HG03159 (cell line): ENCODE results near the gene PTGES2.
A peak's percentile ranks its signal among the peaks of the same experiment; 100 is the strongest.
"Not testable (repeated sequence)": the region's sequence is repeated elsewhere in the genome, so short reads cannot be mapped to it uniquely, and the experiment has no call there.

Source experiments
- ATAC-seq: cut with Tn5 transposase; IDR thresholded peaks from one replicate; pipeline ENCODE4 v1.9.1; 2021; ENCODE audit warnings: mild to moderate bottlenecking, moderate library complexity; ENCODE audit not compliant: unreplicated experiment

The PTGES2 gene

DNA sequence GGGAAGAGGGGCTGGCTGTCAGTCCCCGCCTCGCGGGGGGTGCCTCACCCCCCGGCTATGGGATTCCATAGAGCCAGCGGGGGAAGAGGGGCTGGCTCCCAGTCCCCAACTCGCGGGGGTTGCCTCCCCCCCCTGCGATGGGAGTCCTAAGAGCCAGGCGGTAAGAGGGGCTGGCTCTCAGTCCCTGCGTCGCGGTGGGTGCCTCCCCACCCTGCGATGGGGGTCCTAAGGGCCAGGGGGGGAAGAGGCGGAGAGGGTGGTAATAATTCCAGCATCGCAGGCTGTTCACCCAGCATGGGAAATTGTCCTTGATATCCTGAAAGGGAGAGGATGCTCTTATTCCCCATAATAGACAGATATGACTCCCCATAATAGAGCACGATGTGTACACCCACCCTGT is 12.1 kb upstream of the PTGES2 start:
- ATAC-seq: no peak

DNA sequence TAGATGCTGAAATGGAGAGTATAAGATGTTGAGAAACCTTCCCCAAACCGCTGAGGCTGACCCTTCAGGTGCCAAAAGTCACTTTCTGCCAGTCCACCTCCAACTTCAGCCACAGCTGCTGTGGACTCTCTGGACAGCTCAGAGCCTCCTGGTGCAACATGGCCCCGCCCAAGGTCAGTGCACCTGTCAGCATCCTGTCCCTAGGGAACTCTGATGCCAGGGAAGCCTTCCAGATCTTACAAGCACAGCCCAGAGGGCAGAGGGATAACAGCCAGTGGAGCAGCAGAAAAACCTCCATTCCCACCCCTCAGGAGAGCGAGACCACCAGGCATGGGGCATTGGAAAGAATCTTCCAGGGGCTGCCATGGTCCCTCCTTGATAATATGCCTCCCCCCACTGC is 10.5 kb upstream of the PTGES2 start:
- ATAC-seq: no peak

DNA sequence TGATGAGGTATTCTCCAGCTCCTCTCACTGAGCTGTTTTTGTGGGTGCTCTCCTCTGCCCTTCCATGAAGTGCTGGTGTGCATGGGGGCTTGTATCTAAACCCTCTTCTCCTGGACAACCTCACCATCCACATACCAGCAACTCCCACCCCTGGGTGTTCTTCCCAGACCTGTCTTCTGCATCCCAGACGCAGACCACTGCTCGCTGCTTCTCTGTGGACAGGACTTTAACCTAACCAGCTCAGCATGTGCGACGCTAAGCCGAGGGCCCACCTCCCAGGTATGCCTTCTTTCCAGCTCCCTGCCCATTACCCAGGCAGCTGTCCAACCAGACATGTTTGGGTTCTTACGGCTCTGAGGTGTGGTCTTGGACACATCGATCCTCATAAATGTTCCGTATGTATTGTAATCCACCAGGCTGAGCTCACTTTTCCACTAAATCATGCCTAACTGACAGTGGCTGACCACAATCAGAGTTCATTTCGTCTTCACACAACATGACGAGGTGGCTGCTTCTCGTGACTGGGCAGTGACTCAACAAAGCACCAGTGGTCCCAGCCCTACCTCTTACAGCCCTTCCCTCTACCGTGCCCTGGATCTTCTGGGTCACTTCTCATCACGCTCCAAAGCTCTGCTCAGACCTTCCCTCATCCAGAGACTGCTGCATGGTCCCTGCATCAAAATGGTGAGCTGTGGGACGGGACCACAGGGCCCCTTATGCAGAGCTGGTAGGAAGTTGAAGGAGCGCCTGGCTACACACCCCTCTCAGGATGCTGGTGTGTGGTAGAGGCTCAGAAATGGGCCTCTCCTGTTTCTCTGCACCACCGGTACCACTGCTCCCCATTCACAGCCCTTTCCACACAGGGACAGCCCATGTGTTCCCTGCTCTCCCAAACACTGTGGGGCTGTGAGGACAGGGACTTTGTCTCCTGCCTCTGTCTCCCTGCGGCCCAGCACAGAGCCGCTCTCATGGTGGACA is 9.6 kb upstream of the PTGES2 start:
- no peak for ATAC-seq

DNA sequence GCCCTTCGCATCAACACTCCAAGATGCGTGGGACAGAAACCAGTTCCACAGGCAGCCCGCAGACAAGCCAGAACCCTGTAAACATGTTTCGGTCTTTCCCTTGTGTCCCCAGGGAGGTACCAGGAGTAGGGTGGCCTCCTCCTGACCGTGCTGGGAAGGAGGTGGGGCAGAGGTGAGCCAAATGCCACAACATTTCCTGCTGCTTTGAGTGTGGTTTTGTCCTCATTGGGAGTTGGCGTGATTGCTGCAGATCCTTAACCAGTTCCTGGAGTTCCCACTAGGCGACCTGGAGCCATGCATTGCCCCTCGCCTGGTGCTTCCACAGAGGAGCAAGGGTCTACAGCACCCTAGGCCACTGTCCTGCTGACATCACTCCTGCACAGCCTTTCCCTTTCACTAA is 8.0 kb upstream of the PTGES2 start:
- not testable (repeated sequence) for ATAC-seq

DNA sequence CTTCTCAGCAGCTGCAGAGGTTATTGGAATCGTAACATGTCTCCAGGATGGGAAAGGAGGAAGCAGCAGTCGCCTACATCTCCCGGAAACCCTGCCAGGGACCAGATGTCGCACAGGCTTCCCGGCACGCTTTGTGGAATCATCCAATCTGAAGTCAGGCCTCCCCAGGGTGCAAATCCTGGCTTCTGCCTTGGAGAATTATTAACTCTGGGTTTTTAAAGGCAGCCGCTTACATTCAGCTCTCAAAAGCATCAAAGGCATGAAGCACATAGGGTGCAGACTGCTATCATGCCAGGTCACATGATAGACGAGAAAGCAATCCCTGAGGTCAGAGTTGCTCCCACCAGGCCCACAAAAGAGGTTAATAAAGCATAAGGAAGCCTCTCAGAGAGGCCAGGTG is 4.6 kb upstream of the PTGES2 start:
- not testable (repeated sequence) for ATAC-seq

DNA sequence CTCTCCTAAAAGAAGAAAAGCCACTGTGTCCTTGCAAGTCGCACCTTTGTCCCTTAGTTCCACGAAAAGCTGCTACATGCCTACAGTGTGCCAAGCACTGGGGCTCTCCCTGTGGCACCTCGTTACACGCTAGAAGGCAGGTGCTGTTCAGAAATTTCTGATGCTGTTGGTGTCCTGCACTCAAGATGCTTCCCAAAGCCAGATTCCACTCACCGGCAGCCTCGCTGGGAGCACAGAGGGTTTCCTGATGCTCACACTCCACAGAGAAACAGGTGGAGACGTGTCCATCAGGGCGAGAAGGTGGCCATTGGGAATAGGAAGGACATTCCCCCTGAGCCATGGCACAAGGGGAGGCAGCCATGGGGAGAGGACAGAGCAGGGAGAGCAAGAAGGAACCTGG is 3.8 kb upstream of the PTGES2 start:
- not testable (repeated sequence) for ATAC-seq

DNA sequence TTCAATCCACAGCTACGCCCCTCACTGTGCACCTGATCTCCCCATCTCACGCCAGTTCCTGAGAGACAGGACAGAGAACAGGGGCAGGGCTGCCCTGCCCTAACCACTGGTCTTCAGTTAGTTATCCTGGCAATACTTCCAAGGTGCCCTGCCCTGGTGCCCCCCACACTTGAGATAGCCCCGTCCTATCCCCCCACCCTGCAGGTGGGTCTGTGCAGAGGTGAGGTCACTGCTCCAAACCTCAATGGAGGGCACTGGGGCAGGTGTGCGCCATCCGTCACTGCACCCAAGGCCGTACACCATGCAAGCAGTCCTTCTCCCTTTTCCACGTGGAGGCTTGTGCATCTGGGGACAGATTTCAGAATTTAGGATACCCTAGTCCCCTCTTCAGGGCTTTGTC is 3.1 kb upstream of the PTGES2 start:
- not testable (repeated sequence) for ATAC-seq

DNA sequence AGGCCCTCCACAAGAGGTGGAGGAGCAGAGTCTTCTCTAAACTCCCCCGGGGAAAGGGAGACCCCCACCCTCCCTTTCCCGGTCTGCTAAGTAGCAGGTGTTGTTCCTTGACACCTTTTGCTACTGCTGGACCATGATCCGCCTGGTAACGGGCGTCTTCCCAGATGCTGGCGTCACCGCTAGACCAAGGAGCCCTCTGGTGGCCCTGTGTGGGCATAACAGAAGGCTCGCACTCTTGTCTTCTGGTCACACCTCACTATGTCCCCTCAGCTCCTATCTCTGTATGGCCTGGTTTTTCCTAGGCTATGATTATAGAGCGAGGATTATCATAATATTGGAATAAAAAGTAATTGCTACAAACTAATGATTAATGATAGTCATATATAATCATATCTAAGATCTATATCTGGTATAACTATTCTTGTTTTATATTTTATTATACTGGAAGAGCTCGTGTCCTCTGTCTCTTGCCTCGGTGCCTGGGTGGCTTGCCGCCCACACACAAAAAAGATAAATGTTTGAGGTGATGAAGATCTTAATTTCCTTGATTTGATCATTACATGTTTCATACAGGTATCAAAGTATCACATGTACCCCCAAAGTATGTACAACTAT is 2.6 kb upstream of the PTGES2 start:
- ATAC-seq: not testable (repeated sequence)

DNA sequence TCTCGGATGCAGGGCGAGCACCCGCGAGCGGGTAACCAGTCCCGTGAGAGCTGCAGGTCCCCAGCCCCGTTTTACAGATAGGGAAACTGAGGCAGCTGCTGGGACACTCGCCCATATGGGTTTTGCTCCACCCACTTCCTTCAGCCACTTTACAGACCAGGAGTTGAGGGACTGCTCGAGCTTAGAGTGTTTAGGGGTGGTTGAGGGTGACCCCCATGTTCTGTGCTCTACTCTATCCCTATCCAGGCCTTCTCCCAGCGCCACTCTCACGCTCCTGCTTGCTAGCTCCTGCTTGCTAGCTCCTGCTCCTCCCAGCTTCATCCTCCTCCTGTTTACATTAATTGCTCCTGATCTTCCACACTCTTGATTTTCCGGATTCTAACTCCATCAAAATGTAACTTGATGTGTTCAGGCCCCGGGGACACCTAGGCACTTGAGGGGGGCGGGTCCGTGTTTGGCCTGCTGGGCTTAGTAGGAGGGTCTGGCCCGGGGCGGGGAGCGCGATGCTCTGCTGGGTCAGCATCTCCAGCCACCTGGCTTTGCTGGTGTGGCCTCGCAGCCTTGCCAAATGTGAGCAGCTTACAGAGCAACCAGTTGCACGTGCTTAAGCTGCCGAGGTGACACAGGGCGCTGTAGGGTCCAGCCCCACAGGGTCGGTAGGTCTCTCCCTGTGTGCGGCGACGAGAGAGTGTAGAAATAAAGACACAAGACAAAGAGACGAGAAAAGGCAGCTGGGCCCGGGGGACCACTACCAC is 1.5 kb upstream of the PTGES2 start:
- no peak for ATAC-seq

DNA sequence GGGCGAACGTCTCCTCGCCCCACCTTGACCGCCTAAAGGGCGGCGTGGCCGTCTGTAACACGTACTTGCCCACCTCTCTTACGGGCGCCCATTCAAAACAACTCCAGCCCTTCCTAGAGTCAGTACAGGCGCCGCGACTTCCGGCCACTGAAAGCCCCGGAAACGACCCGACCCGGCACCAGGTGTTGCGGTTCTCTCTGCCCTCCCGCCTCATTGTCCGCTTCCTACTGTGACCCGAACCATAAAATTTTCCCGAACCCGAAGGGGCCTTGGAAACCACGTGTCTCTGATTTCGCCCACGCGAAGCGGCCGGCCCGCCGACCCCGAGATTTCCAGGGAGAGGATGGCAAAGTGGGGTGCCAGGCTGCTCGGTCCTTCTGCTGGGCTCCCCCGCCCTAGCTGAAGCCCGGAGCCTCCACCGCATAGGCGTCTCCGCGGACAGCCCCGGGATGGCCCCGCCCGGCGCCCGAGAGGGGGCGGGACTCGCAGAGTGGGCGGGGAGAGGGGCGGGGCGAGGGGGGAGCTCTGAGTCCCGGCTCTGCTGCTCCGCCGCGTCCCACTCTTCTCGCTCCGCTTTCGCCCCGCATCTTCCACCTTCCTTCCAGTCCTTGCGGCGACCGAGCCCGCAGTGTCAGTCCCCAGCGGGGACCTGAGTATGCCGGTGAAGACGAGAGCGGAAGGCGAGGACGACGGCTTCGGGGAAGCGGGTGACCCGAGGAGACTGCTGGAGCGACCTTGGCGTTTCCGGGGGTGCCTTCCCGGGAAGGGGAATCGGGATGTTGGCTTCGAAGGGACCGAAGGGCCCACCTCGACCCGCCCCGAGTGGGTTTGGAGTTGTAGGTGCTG is 684 bp upstream of the PTGES2 start:
- ATAC-seq: peak; percentile 67

DNA sequence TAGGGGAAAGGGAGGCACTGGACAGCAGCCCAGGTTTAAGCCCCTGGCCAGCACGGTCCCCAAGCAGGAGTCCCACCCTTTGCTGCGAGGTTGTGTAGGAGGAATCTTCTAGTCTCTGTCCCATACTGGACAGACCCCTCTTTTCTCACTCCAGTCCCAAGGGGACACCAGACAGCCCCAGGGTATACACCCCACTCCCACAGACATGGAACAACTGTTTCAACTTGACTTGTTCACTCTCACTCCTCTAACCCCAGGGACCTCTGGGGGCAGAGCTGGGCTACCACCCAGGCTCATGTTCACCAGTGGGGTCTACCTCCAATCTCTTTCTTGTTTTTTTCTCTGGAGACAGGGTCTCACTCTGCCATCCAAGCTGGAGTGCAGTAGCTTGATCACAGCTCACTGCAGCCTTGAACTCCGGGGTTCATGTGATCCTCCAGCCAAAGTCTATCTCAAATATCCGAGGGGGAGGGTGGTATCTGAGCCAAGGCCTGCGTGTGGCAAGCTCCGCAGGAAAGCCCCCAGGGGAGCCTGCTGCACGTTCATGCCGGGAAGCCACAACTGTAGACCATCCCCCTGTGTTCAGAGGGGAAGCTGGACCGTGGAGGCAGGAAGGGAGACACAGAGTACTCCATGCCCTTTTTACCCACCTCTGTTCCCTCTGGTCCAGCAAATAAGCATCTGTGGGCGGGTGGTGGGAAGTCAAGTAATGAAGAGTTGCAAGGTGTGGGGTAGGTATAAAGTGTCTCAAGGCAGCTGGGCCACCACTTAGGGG is 1.8 kb downstream of the PTGES2 start:
- ATAC-seq: no peak

DNA sequence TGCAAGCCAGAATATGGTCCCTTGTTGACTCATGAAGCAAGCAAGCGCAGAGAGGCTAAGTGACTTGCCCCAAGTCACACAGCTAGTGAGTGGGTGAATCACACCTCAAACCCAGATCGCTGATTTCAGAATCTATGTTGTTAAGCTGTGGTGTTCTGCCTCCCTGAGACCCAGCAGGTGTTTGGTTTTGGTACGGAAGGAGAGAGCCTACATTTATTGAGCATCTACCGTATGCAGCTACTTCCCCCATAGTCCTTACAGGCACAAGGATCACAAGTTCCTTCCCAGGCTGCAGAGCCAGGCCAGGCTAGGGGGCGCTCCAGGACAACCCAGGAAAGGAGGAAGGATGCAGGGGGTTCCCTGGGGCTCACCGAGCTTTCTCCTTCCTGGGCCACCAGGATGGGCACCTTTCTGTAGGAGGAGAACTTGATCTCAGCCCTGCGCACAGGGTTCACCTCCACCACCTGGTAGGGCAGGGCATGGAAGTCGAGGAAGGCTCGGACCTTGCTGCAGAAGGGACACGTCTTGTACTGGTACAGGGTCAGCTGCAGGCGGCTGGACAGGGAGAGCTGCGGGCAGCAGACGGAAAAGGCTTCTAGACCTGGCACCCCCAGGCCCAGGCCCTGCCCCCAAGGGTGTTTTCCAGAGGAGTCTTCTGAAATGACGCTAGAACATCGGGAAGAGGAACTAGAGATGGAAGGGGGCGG is 2.5 kb downstream of the PTGES2 start:
- no peak for ATAC-seq

DNA sequence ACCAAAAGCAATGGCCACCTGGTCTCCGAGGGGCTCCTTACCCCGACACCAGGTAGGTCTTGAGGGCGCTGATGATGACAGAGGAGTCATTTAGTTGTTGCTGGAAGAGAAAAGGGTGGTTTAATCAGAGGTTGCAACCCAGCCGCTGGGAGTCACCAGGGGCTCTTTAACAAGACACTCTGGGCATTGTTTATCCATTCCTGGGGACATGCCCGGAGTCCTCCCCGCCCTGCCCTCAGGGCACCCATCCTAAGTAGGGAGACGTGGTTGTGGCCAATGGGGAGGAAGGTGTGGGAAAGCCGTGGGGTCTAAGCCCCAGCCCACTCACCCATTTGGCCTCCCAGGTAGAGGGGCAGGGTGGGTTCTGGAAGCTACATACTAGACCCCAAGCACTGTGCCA is 3.1 kb downstream of the PTGES2 start:
- no peak for ATAC-seq

DNA sequence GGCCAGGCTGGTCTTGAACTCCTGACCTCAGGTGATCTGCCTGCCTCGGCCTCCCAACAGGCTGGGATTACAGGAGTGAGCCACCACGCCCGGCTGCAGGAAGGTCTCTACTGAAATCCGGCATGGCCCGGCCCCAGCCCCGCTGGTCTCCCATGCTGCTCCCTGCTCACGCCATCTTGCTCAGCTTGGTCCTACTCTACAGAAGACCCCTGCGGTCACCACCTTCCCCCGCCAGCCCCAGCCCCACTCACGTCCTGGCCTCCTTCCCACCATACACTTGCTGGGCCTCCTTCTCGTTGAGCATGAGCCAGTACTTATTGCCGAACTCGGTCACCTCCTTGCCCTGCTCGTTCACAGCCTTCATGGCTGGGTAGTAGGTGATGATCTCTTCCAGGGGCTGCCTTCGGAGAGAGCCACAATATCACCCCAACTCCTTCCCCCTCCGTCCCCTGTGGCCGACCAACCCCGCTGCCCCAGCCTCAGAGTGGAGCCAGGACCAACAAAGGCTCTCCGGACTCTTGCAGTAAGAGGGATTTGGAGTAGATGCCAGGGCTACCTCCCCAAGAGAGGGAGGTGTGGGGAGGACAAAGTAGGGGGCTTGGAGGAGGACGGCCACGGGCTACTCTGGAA is 4.0 kb downstream of the PTGES2 start:
- ATAC-seq: no peak

DNA sequence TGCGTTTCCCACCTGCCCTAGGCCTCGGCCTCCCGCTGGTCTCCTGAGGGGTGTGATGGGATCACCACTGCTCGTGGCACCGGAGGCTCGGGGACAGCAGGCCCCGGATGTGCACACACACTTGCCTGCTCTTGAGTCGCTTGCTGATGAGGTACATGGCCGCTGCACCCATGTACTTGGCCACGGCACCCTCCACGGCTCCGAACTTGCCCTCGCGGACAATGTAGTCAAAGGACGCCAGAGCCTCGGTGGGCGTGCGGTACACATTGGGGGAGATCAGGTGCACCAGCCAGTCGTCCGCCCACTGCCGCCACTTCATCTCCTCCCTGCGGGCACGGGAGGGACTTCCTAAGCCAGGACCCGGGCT is 4.7 kb downstream of the PTGES2 start:
- ATAC-seq: no peak

DNA sequence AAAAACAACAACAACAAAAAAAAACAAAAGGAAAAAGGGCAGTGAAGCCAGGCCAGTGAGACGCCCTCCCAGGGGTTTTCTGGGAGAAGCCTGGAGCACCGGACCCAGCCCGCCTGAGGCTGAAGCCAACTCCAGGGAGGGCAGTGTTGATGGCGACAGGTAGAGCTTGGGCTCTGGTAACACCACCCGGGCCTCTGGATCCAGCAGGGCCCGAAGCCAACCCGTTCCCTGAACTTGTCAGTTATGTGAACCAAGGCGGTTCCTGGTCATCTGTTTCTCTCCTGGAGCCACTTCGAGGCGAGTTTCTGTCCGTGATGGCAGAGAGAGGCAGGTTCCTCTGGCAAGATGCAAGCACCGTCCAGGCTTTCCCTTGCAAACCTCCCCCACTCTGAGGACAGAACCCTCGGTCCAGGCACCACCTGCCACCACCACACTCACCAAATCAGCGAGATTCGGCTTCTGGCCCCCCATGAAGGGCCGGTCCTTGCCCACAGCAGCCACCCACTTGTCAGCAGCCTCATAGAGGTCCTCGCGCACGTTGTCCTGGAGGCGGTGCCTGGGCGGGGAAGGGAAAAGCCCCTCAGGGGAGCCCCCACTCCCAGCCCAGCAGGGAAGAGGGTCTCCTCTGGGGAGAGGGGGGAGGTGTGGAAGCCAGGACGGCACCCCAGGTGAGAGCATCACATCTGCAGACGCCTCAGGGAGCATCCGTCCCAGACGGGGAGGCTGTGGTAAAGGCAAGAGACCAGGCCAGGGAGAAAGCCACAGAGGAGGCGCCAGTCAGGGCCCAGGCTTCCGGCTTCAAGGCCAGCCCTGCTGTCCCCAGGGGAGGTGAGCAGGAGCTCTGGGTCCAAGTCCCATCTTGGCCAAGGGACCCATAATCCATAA is 5.4 kb downstream of the PTGES2 start:
- ATAC-seq: no peak

DNA sequence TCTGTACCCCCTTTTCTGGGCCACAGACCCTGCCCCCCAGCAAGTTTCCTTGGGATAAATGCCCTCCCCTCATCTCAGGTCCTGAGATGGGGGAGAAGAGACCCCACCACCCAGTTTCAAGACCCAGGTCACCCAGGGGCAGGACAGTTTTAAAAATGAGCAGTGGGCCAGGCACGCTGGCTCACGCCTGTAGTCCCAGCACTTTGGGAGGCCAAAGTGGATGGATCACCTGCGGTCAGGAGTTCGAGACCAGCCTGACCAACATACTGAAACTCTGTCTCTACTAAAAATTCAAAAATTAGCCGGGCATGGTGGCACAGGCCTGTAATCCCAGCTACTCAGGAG is 6.1 kb downstream of the PTGES2 start:
- ATAC-seq: no peak
